GM19324 (cell line): ENCODE results near the gene SRCAP.
"Not testable (repeated sequence)": the region's sequence is repeated elsewhere in the genome, so short reads cannot be mapped to it uniquely, and the experiment has no call there.

Source experiments
- ATAC-seq: cut with Tn5 transposase; IDR thresholded peaks from one replicate; pipeline ENCODE4 v1.9.1; 2021; ENCODE audit warnings: mild to moderate bottlenecking, moderate library complexity; ENCODE audit not compliant: unreplicated experiment, low FRiP score

SRCAP gene

DNA sequence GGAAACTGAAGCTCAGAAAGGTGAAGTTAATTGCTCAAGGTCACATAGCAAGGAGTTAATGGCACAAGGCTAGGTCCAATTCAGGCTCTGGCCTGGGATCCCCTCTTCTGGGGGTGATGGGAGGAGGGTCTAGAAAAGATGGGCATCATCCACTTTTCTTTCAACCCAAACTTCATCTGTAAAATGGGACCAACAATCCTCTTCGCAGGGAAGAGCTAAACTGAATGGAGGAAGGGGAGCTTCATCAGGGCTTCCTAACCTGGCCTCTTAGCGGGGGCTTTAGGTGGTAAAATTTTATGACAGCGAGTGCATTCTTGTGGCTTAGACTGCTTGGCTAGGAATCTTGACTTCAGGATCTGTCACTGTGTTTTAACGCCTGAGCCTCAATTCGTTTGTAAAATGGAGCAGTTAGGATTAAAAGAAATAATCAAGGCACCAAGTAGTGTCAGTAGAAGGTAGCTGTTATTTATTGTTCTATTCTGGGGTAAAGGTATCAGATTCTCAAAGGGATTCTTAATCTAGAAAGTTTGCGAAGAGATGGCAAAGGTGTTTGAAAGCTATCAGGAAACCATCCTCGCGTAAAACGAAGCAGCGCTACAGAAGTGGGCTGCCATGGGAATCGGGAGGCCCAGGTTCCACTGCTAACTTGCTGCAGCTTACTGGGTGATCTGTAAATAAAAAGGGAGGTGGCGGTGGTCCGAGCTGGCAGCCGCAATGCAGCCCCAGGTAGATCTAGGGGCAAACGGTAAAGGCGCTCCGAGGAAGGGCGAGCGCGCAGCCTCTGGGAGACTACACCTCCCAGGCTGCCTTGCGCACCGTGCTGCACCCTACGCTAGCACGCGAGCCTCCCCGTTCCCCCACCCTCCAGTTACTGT lies 1.5 kb upstream of the SRCAP start:
- ATAC-seq: no peak

DNA sequence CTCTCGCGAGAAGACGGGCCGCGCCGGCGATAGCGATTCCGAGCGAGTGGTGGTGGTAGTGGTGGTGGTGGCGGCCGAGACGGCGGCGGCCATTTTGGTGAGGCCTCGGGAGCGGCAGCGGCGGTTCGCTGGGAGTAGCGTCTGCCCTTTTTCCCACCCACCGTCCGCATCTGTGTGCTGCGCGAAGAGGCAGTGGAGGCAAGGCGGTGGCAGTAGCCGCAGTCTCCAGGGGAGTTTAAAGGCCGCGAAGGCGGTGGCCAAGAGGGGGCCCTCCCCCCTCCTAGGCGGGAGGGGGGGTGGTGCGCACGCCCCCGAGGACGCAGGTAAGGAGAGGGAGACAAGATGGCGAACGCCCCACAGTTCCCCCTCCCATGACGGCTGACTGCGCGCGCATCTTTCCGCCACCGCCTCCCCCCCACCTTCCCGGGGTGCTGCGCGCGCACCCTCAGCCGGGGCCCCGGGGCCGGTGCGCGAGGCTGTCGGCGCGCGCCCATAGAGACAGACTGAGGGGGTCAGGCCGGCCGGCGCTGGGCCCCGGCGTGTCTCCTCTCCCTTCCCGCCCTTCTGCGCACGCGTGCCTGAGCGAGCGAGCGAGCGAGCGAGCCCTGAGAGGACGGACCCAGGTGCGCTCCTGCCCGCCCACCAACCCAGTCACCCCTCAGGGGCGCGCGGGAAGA lies 694 bp upstream of the SRCAP start:
- peak; percentile 85 for ATAC-seq

DNA sequence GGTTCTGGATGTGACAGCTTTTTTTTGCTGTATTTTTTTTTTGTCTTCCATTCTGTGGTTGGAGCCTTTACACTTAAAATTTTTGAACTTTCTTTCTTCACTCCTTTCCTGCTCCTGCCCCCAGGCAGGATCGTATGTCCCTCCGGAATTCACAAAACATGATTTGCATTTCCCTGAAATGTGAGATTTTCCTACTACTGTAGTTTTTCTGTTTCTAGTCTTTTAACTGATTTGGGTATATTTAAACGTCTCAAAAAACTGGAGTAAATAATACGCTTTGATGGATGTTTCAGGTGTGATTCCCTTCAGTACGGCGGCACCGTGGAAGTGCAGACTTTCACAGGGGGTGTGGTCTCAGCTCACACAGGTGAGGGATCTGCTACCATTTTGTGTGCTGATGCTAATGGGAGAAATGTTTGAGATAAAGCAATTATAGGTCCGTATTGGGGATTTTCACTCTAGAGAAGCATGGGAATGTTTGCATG lies 686 bp downstream of the SRCAP start:
- no peak for ATAC-seq

DNA sequence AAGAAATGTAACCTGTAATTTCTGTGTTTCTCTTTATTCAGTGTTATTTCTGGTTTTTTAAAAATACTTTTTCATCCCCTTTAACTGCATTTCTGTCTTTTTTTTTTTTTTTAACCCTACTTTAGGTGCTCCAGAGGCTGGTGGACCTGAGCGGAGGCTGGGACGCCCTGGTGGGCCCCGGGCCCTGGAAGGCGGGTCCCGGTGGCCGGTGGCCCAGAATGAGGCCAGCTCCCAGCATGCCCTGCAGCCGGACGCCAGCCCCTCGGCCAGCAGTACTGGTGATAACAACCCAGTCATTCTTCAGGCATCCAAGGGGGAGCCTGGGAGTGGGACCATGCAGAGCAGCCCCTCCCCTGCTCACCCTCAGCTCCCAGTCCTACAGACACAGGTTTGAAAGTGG lies 1.5 kb downstream of the SRCAP start:
- no peak for ATAC-seq

DNA sequence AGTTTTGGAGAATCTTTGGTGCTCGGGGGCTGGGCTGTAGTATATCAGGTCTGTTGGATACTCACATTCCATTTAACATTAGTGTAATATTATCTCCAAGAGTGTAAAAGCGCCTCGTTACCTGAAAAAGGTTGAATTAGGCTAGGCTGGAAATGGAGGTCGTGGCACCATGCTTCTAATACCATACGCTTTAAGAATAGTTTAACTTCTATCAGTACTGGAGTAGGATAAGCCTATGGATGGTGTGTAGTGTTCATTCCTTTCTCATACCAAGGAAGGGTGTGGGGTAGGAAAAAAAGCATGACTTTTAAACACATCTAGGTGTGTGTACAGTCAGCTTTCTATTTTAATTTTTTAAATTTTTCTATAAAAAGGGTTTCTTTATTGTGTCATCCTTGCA lies 2.0 kb downstream of the SRCAP start:
- ATAC-seq: no peak

DNA sequence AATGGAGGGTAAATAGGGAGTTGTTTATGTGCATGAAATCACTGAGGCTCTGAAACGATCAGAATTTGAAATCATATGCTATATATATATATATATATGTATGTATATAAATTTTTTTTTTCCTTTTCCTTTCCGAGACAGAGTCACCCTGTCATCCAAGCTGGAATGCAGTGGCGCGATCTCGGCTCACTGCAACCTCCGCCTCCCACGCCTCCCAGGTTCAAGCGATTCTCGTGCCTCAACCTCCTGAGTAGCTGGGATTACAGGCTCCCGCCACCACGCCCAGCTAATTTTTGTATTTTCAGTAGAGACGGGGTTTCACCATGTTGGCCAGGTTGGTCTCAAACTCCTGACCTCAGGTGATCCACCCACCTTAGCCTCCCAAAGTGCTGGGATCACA lies 4.1 kb downstream of the SRCAP start:
- ATAC-seq: not testable (repeated sequence)

DNA sequence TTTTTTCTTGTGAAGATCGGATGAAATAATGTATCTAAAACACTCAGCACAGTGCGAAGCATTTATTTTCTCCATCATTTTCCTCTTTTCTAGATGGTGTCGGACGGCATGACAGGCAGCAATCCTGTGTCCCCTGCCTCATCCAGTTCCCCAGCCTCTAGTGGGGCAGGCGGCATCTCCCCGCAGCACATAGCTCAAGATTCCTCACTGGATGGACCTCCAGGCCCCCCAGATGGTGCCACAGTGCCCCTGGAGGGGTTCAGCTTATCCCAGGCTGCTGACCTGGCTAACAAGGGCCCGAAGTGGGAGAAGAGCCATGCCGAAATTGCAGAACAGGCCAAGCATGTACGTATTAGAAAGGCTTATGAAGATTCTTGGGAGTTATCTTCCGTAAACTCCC lies 5.0 kb downstream of the SRCAP start:
- no peak for ATAC-seq

DNA sequence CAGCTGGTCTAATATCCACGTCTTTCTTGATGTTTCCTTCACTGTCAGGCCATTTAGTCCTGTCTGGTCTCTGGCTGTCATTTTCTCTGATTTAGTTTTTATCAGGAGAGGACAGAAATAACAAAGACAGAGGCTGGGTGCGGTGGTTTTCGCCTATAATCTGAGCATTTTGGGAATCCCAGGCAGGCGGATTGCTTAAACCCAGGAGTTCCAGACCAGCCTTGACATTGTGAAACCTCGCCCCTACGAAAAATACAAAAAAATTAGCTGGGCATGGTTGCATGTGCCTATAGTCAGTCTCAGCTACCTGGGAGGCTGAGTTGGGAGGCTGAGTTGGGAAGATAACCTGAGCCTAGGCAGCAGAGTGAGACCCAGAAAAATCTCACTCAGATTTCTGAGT lies 7.1 kb downstream of the SRCAP start:
- ATAC-seq: no peak

DNA sequence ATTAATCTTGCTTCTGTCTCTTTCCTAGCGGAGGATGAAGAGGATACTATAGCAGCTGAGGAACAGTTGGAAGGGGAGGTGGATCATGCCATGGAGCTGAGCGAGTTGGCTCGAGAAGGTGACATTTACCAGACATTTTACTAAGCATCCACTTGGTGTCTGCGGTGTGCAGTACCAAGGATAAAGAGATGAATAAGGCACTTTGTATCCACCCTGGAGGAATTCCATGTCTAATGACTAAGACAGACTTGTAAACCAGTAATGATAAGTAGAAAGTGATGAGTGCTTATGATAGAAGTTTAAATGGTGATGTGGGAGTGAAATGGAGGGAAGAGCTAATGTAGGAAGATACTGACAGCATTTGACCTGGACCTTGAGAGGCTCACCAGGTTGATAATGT lies 12.0 kb downstream of the SRCAP start:
- no peak for ATAC-seq

DNA sequence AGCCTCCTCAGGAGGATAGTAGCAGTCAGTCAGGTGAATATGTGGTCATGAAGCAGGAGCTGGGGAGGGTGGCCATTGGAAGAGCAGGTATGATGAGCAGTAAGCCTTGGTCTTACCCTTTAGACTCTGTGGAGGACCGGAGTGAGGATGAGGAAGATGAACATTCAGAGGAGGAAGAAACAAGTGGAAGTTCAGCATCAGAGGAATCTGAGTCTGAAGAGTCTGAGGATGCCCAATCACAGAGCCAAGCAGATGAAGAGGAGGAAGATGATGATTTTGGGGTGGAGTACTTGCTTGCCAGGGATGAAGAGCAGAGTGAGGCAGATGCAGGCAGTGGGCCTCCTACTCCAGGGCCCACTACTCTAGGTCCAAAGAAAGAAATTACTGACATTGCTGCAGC lies 12.7 kb downstream of the SRCAP start:
- ATAC-seq: no peak

DNA sequence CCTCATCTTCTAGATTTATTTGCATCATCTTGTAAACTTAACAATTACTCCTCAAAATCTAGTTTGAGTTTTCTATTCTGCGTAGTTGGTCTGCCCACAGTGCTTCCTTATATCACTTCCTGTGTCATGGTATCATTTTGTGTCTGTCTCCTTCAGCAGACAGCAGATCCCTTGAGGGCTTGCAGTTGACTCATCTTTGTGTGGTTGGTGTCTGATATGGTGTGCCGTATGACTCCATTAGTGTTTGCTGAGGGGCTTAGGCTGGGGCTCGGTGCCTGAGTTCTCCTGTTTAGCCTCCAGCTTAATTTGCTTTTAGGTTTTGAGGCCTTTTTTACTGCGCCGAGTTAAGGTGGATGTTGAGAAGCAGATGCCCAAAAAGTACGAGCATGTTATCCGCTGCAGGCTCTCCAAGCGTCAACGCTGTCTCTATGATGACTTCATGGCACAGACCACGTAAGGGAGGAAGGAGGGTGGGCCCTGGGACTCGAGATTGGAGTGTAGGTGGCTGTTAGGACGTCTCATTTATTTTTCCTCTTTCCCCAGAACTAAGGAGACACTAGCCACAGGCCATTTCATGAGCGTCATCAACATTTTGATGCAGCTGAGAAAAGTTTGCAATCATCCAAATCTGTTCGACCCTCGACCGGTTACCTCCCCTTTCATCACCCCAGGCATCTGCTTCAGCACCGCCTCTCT lies 16.9 kb downstream of the SRCAP start:
- no peak for ATAC-seq

DNA sequence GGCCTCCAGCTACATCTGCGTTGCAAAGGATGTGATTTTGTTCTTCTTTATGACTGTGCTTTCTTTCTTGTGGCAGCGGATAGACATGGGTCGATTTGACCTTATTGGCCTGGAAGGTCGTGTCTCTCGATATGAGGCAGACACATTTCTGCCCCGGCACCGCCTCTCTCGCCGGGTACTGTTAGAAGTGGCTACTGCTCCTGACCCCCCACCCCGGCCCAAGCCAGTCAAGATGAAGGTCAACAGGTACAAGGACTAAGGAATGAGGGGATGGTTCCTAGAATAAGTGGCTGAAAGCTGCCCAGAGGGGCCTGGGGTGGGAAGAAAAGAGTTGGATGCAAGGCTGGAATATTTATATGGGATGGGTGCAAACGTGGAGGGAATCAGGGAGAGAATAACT lies 21.1 kb downstream of the SRCAP start:
- no peak for ATAC-seq

DNA sequence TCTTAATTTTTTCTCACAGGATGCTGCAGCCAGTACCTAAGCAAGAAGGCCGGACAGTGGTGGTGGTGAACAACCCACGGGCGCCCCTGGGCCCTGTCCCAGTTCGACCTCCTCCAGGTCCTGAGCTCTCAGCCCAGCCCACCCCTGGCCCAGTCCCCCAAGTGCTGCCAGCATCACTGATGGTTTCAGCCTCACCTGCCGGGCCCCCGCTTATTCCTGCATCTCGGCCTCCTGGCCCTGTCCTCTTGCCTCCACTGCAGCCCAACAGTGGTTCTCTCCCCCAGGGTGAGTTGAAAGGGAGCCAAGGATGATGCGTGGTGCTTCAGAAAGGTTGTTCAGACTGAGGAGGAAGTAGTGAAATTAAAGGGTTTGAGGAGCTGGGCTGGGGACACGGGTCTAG lies 21.7 kb downstream of the SRCAP start:
- ATAC-seq: no peak

DNA sequence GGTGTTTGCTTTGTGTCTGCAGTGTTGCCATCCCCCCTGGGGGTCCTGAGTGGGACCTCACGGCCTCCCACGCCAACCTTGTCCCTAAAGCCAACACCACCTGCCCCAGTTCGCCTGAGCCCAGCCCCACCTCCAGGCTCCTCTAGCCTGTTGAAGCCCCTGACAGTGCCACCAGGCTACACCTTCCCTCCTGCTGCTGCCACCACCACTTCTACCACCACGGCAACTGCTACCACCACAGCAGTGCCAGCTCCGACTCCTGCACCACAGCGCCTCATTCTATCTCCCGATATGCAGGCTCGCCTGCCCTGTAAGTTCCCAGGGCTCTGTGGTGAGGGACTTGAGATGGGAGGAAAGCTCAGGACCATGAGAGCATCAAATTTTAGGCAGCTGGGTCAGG lies 22.2 kb downstream of the SRCAP start:
- ATAC-seq: no peak

DNA sequence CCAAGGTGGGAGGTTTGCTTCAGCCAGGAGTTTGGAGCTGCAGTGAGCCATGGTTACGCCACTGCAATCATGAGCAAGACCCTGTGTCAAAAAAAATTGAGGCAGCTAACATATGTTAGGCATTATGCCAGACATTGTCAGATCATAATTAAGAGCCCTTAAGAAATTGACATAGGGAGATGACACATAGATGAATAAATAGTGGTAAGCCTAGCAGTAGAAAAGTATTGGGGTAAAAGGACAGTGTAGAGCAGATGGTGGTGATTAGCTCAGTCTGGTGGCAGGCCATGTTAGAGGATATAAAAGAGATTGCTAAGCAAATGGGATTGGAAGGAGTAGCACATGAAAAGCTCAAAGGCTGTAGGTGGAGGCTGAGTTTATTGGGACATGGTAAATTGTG lies 22.6 kb downstream of the SRCAP start:
- no peak for ATAC-seq

DNA sequence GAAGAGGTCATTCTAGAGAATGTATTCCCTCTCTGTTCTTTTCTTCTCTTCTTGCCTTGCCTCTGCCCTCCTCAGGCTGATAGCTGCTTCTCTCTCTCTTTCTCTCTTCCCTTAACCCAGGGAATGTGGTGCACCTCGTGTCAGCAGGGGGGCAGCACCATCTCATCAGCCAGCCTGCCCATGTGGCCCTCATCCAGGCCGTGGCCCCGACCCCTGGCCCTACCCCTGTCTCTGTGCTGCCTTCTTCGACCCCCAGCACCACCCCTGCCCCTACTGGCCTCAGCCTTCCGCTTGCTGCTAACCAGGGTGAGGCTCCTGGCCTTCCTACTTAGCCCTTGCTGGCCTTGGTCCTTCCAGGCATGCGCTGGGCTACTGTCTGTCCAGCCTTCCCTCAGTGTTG lies 23.5 kb downstream of the SRCAP start:
- ATAC-seq: no peak

DNA sequence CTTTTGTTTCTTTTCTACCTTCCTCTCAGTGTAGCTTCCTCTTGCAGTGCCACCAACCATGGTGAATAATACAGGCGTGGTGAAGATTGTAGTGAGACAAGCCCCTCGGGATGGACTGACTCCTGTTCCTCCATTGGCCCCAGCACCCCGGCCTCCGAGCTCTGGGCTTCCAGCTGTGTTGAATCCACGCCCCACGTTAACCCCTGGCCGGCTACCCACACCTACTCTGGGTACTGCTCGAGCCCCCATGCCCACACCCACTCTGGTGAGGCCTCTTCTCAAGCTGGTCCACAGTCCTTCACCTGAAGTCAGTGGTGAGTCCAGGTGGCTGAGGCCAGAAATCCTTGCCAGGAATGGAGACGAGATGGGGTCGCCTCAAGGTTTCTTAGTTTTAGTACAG lies 23.9 kb downstream of the SRCAP start:
- no peak for ATAC-seq

DNA sequence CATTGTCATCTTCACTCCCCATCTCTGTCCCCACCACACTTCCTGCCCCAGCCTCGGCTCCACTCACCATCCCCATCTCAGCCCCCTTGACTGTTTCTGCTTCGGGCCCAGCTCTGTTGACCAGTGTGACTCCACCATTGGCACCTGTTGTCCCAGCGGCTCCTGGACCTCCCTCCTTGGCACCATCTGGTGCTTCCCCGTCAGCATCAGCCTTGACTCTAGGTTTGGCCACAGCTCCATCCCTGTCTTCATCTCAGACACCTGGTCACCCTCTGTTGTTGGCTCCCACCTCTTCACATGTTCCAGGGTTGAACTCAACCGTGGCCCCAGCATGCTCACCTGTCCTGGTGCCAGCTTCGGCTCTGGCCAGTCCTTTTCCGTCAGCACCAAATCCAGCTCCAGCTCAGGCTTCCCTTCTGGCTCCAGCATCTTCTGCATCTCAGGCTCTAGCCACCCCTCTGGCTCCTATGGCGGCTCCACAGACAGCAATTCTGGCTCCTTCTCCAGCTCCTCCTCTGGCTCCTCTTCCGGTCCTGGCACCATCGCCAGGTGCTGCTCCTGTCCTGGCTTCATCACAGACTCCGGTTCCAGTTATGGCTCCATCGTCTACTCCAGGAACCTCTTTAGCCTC lies 24.9 kb downstream of the SRCAP start:
- no peak for ATAC-seq

DNA sequence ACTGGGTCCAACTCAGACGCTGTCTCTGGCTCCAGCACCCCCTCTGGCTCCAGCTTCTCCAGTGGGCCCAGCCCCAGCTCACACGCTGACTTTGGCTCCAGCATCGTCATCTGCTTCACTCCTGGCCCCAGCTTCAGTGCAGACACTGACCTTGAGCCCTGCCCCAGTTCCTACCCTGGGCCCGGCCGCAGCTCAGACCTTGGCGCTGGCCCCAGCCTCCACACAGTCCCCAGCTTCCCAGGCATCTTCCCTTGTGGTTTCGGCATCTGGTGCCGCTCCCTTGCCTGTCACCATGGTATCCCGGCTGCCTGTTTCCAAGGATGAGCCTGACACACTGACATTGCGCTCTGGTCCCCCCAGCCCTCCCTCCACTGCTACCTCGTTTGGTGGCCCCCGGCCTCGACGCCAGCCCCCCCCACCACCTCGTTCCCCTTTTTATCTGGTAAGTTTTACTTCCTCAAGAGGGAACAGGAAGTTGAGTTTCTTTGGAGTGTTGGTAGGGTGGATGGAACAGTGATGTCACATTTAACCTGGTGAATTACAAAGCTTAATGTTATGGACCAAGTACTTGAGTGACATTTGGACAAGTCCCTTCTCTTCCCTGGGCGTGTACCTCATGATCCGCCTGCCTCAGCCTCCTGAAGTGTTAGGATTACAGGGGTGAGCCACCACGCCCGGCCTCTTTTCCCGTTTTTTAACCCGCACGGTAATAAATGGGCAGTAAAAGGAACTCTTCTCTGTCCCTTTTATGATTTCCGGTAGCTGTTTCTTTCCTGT lies 25.9 kb downstream of the SRCAP start:
- no peak for ATAC-seq

DNA sequence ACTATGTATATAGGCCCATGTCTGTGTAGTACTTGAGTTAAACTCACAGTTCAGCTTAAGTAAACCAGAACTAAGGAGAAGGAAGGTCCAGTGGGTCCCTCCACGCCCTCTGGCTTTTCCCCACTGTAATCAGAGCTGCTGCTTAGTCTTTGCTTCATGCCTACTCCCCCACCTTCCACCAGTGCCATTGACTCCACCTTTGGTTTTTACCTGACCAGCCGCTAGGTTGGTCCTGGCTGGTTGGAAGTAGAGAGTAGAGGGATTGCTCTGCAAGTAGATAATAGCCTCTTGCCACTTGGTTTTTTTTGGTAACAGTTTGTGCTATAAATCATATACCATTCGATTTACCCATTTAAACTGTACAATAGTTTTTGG lies 26.4 kb downstream of the SRCAP start:
- ATAC-seq: no peak
